ENCODE results near the gene MGST1.

Gene MGST1

GRCh38 chr12:16345105-16345504 lies 2.3 kb upstream of the MGST1 start:
- H3F3A ChIP-seq (ENCODE audit: low read depth) = no peaks in the 10 kb centered on the region
- no peaks in the 10 kb centered on the region for H3K79me2 ChIP-seq (ENCODE audit: insufficient read depth, low read length)
- H4K20me1 ChIP-seq (ENCODE audit: insufficient read depth, low read length, poor library complexity, severe bottlenecking) = no peaks in the 10 kb centered on the region
- H2AFZ ChIP-seq (ENCODE audit: low read length) = no peak overlapping the region
- no peaks in the 10 kb centered on the region for H3K9me2 ChIP-seq (replicated peaks; ENCODE audit: low read depth, low read length)
- TF ChIP-seq CTCF (conservative IDR thresholded peaks at IDR 0.05; ENCODE audit: low read length) = no peak
- TF ChIP-seq EZH2phosphoT487 (IDR thresholded peaks at IDR 0.05; ENCODE audit: borderline replicate concordance) = no peak
- no peaks in the 10 kb centered on the region for H3K36me3 ChIP-seq (ENCODE audit: insufficient read depth, low read length)
- H3K27me3 ChIP-seq (ENCODE audit: insufficient read depth, low read length, poor library complexity, severe bottlenecking) = no peaks in the 10 kb centered on the region
- no peaks in the 10 kb centered on the region for H3K4me1 ChIP-seq (ENCODE audit: insufficient read depth, low read length, poor library complexity, severe bottlenecking)
- no peaks in the 10 kb centered on the region for H3K9me3 ChIP-seq (ENCODE audit: insufficient read depth, low read depth, low read length)
- H3K4me3 ChIP-seq (ENCODE audit: low read length, poor library complexity, severe bottlenecking) = no peak overlapping the region
- no peak overlapping the region for H3K4me2 ChIP-seq (ENCODE audit: low read depth, low read length, poor library complexity, severe bottlenecking)
- no peak overlapping the region for H3K9ac ChIP-seq (ENCODE audit: low read depth, low read length, poor library complexity, severe bottlenecking)

GRCh38 chr12:16346958-16347357 lies 487 bp upstream of the MGST1 start:
- H3K4me3 ChIP-seq (ENCODE audit: low read length, poor library complexity, severe bottlenecking) = no peak overlapping the region
- no peaks in the 10 kb centered on the region for H3K9me3 ChIP-seq (ENCODE audit: insufficient read depth, low read depth, low read length)
- no peaks in the 10 kb centered on the region for H3F3A ChIP-seq (ENCODE audit: low read depth)
- no peak overlapping the region for H3K9ac ChIP-seq (ENCODE audit: low read depth, low read length, poor library complexity, severe bottlenecking)
- no peak overlapping the region for H2AFZ ChIP-seq (ENCODE audit: low read length)
- no peaks in the 10 kb centered on the region for H3K79me2 ChIP-seq (ENCODE audit: insufficient read depth, low read length)
- H3K36me3 ChIP-seq (ENCODE audit: insufficient read depth, low read length) = no peaks in the 10 kb centered on the region
- H3K9me2 ChIP-seq (replicated peaks; ENCODE audit: low read depth, low read length) = no peaks in the 10 kb centered on the region
- H3K4me1 ChIP-seq (ENCODE audit: insufficient read depth, low read length, poor library complexity, severe bottlenecking) = no peaks in the 10 kb centered on the region
- no peaks in the 10 kb centered on the region for H4K20me1 ChIP-seq (ENCODE audit: insufficient read depth, low read length, poor library complexity, severe bottlenecking)
- no peaks in the 10 kb centered on the region for H3K27me3 ChIP-seq (ENCODE audit: insufficient read depth, low read length, poor library complexity, severe bottlenecking)
- no peak for TF ChIP-seq CTCF (conservative IDR thresholded peaks at IDR 0.05; ENCODE audit: low read length)
- TF ChIP-seq EZH2phosphoT487 (IDR thresholded peaks at IDR 0.05; ENCODE audit: borderline replicate concordance) = no peak
- no peak overlapping the region for H3K4me2 ChIP-seq (ENCODE audit: low read depth, low read length, poor library complexity, severe bottlenecking)

GRCh38 chr12:16348435-16349130 lies 1.1 kb downstream of the MGST1 start:
- no peak overlapping the region for H3K4me3 ChIP-seq (ENCODE audit: low read length, poor library complexity, severe bottlenecking)
- no peak overlapping the region for H3K9ac ChIP-seq (ENCODE audit: low read depth, low read length, poor library complexity, severe bottlenecking)
- H3K4me1 ChIP-seq (ENCODE audit: insufficient read depth, low read length, poor library complexity, severe bottlenecking) = no peaks in the 10 kb centered on the region
- no peaks in the 10 kb centered on the region for H4K20me1 ChIP-seq (ENCODE audit: insufficient read depth, low read length, poor library complexity, severe bottlenecking)
- no peaks in the 10 kb centered on the region for H3K27me3 ChIP-seq (ENCODE audit: insufficient read depth, low read length, poor library complexity, severe bottlenecking)
- H3K4me2 ChIP-seq (ENCODE audit: low read depth, low read length, poor library complexity, severe bottlenecking) = no peak overlapping the region
- H2AFZ ChIP-seq (ENCODE audit: low read length) = no peak overlapping the region
- H3K9me2 ChIP-seq (replicated peaks; ENCODE audit: low read depth, low read length) = no peaks in the 10 kb centered on the region
- no peaks in the 10 kb centered on the region for H3K79me2 ChIP-seq (ENCODE audit: insufficient read depth, low read length)
- H3K36me3 ChIP-seq (ENCODE audit: insufficient read depth, low read length) = no peaks in the 10 kb centered on the region
- no peak for TF ChIP-seq CTCF (conservative IDR thresholded peaks at IDR 0.05; ENCODE audit: low read length)
- TF ChIP-seq EZH2phosphoT487 (IDR thresholded peaks at IDR 0.05; ENCODE audit: borderline replicate concordance) = no peak
- H3K9me3 ChIP-seq (ENCODE audit: insufficient read depth, low read depth, low read length) = no peaks in the 10 kb centered on the region
- no peaks in the 10 kb centered on the region for H3F3A ChIP-seq (ENCODE audit: low read depth)
